ENCODE results near the gene GCHFR.

GCHFR gene

DNA sequence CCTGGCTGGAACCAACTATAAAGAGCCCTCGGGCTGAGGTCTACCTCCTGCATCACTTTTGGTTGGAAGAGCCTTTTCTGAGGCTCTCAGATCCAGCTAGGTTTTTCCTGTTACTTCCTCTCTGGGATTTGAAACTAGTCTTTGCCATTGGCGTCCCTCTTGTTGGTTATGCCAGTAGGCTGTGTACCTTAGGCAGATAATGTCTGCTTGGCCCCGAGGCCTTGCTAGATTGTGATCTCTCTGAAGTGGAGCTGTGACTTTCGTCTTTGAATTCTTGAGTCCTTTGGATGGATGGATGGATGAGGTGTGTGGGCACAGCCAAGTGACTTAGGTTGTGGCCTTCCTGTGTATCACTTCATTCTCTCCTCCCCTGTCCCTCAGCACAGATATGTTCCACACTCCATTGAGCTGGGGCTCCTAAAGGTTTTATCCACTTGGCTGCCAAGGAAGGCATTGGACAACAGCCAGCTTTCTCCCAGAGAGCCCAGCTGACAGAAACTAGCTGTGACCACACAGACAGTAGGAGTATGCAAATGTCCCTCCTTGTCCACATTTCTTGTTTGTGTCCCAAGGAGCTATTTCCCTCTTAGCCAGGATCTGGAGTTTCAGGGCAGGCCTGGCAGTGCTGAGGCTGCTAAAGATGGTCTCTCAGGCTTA is 51.3 kb downstream of the GCHFR start:
- H3K4me2 ChIP-seq (ENCODE audit: low read length): no peak overlapping the region
- no peak for TF ChIP-seq EZH2 (IDR thresholded peaks at IDR 0.05; ENCODE audit: borderline replicate concordance, low read length)
- TF ChIP-seq, protein P1, sequence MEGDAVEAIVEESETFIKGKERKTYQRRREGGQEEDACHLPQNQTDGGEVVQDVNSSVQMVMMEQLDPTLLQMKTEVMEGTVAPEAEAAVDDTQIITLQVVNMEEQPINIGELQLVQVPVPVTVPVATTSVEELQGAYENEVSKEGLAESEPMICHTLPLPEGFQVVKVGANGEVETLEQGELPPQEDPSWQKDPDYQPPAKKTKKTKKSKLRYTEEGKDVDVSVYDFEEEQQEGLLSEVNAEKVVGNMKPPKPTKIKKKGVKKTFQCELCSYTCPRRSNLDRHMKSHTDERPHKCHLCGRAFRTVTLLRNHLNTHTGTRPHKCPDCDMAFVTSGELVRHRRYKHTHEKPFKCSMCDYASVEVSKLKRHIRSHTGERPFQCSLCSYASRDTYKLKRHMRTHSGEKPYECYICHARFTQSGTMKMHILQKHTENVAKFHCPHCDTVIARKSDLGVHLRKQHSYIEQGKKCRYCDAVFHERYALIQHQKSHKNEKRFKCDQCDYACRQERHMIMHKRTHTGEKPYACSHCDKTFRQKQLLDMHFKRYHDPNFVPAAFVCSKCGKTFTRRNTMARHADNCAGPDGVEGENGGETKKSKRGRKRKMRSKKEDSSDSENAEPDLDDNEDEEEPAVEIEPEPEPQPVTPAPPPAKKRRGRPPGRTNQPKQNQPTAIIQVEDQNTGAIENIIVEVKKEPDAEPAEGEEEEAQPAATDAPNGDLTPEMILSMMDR (IDR thresholded peaks at IDR 0.05; ENCODE audit: low read length): no peak
- H3K36me3 ChIP-seq (ENCODE audit: insufficient read depth, low read length): peaks cover 24% of the 10 kb centered on the region; the same call in 1 of the 2 replicates
- H4K20me1 ChIP-seq (ENCODE audit: insufficient read depth, low read length): no peaks in the 10 kb centered on the region
- H3K9me3 ChIP-seq (ENCODE audit: low read length): no peaks in the 10 kb centered on the region
- no peak overlapping the region for H3K9ac ChIP-seq (ENCODE audit: low read length)
- no peaks in the 10 kb centered on the region for H3K79me2 ChIP-seq (ENCODE audit: insufficient read depth, low read length)
- no peaks in the 10 kb centered on the region for H3K9me2 ChIP-seq (ENCODE audit: low read depth, low read length)
- 0 out of 2 replicates have a peak, but pooled peaks cover 3% of the 10 kb centered on the region for H3F3A ChIP-seq (ENCODE audit: insufficient read depth, low read length)
- no peaks in the 10 kb centered on the region for H3K27me3 ChIP-seq (ENCODE audit: insufficient read depth, low read length)
- H2AFZ ChIP-seq (ENCODE audit: low read length): no peak overlapping the region
- no peak overlapping the region for H3K27ac ChIP-seq (ENCODE audit: low read depth, low read length, poor library complexity, severe bottlenecking)
- no peak overlapping the region for H3K4me3 ChIP-seq (ENCODE audit: low read depth, low read length, poor library complexity, severe bottlenecking)
- no peaks in the 10 kb centered on the region for H3K4me1 ChIP-seq (ENCODE audit: insufficient read depth, low read length, severe bottlenecking)

Data from OCI-LY1 (cell line).